OCI-LY1 (cell line): ENCODE data around the gene ADAMTS8.

Experiments
- H2AFZ ChIP-seq: fragments of 200-600 bp; sonication (generic), shearing (Covaris generic); 2 replicates; pipeline ENCODE4 v1.6.0; 2014; ENCODE audit warnings: antibody characterized with exemption, mild to moderate bottlenecking, low read length
- H3F3A ChIP-seq: fragments of 200-600 bp; sonication (generic), shearing (Covaris generic); 2 replicates; pipeline ENCODE4 v1.6.0; 2014; ENCODE audit warnings: mild to moderate bottlenecking, antibody characterized with exemption, low read length, moderate library complexity; ENCODE audit not compliant: insufficient read depth
- H3K27ac ChIP-seq: fragments of 200-600 bp; sonication (generic); 2 replicates; pipeline ENCODE4 v1.5.1; 2014; ENCODE audit warnings: low read length, mixed run types, mild to moderate bottlenecking, low read depth; ENCODE audit not compliant: poor library complexity, severe bottlenecking
- H3K27me3 ChIP-seq: fragments of 200-600 bp; sonication (generic); 2 replicates; pipeline ENCODE4 v1.6.0; 2014; ENCODE audit warnings: antibody characterized with exemption, mild to moderate bottlenecking, low read length, moderate library complexity; ENCODE audit not compliant: insufficient read depth
- H3K36me3 ChIP-seq: fragments of 200-600 bp; sonication (generic); 2 replicates; pipeline ENCODE4 v1.6.1; 2014; ENCODE audit warnings: mild to moderate bottlenecking, antibody characterized with exemption, low read length, moderate library complexity, mixed read lengths; ENCODE audit not compliant: insufficient read depth
- H3K4me1 ChIP-seq: fragments of 200-600 bp; sonication (generic); 2 replicates; pipeline ENCODE4 v1.5.1; 2014; ENCODE audit warnings: mild to moderate bottlenecking, low read length, moderate library complexity; ENCODE audit not compliant: insufficient read depth, severe bottlenecking
- H3K4me2 ChIP-seq: fragments of 200-600 bp; sonication (generic), shearing (Covaris generic); 2 replicates; pipeline ENCODE4 v1.6.1; 2014; ENCODE audit warnings: low read length
- H3K4me3 ChIP-seq: fragments of 200-600 bp; sonication (generic); 2 replicates; pipeline ENCODE4 v1.5.1; 2014; ENCODE audit warnings: low read length, low read depth, mild to moderate bottlenecking, mixed read lengths; ENCODE audit not compliant: poor library complexity, severe bottlenecking
- H3K79me2 ChIP-seq: fragments of 200-600 bp; shearing (Covaris generic); 2 replicates; pipeline ENCODE4 v1.6.1; 2016; ENCODE audit warnings: mixed run types, low read length, mixed read lengths; ENCODE audit not compliant: insufficient read depth
- H3K9ac ChIP-seq: fragments of 200-600 bp; sonication (generic), shearing (Covaris generic); 2 replicates; pipeline ENCODE4 v1.6.1; 2014; ENCODE audit warnings: mild to moderate bottlenecking, low read length, mixed read lengths
- H3K9me2 ChIP-seq: fragments of 200-600 bp; sonication (generic), shearing (Covaris generic); 2 replicates; pipeline ENCODE4 v1.6.1; 2014; ENCODE audit warnings: low read depth, mild to moderate bottlenecking, low read length, mixed read lengths
- H3K9me3 ChIP-seq: fragments of 200-600 bp; shearing (Covaris generic); 2 replicates; pipeline ENCODE4 v1.6.1; 2014; ENCODE audit warnings: low read length, mixed read lengths
- H4K20me1 ChIP-seq: fragments of 200-600 bp; sonication (generic), shearing (Covaris generic); 2 replicates; pipeline ENCODE4 v1.6.0; 2016; ENCODE audit warnings: mild to moderate bottlenecking, low read length; ENCODE audit not compliant: insufficient read depth
- EZH2 ChIP-seq: fragments of 200-600 bp; sonication (generic), shearing (Covaris generic); IDR thresholded peaks from 2 replicates; pipeline ENCODE4 v1.8.0; 2017; ENCODE audit warnings: borderline replicate concordance, mixed run types, mild to moderate bottlenecking, antibody characterized with exemption, low read length, moderate library complexity, mixed read lengths
- TF ChIP-seq, protein P1 (sequence below): fragments of 200-600 bp; sonication (generic), shearing (Covaris generic); IDR thresholded peaks from 2 replicates; pipeline ENCODE4 v1.5.1; 2017; ENCODE audit warnings: mild to moderate bottlenecking, antibody characterized with exemption, low read length, moderate library complexity, mixed read lengths

Gene ADAMTS8

DNA sequence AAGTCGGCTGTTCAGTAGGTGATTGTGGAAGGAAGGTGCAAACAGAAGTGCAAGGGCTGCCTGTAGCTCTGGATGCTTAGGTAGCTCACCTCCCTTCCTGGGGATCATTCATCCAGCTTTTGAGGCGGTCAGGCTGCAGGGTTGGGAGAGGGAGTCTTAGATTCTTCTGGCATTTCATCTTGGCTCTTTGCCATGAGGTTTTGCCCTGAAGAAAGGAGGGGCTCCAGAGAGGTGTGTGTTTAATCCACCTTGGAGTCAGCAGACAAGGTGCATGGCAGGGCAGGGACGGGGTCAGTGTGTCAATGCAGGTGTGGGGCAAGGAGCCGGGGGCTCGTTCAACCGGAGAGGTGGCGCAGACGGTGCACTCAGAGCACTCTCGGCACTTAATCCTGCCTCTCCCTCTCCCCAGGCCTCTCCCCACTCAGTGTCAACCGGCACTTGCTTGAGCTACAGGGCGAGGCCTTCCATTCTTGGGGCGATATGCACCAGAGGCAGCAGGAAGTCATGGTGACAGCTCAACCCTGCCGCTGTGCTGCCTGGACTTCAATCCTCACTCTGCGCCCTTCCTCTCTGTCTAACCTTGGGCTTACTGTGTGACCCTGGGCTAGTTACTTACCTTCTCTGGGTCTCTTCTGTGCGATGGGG is 27.2 kb upstream of the ADAMTS8 start:
- H3K9me2 ChIP-seq: no peaks in the 10 kb centered on the region
- H4K20me1 ChIP-seq: no peaks in the 10 kb centered on the region
- H3K79me2 ChIP-seq: no peaks in the 10 kb centered on the region
- H3K9ac ChIP-seq: no peak overlapping the region
- H3K27me3 ChIP-seq: no peaks in the 10 kb centered on the region
- H3K27ac ChIP-seq: no peak overlapping the region
- TF ChIP-seq EZH2: no peak
- TF ChIP-seq, protein P1, sequence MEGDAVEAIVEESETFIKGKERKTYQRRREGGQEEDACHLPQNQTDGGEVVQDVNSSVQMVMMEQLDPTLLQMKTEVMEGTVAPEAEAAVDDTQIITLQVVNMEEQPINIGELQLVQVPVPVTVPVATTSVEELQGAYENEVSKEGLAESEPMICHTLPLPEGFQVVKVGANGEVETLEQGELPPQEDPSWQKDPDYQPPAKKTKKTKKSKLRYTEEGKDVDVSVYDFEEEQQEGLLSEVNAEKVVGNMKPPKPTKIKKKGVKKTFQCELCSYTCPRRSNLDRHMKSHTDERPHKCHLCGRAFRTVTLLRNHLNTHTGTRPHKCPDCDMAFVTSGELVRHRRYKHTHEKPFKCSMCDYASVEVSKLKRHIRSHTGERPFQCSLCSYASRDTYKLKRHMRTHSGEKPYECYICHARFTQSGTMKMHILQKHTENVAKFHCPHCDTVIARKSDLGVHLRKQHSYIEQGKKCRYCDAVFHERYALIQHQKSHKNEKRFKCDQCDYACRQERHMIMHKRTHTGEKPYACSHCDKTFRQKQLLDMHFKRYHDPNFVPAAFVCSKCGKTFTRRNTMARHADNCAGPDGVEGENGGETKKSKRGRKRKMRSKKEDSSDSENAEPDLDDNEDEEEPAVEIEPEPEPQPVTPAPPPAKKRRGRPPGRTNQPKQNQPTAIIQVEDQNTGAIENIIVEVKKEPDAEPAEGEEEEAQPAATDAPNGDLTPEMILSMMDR: no peak
- no peaks in the 10 kb centered on the region for H3K36me3 ChIP-seq
- no peaks in the 10 kb centered on the region for H3F3A ChIP-seq
- no peak overlapping the region for H3K4me3 ChIP-seq
- no peaks in the 10 kb centered on the region for H3K4me1 ChIP-seq
- no peak overlapping the region for H2AFZ ChIP-seq
- H3K9me3 ChIP-seq: no peaks in the 10 kb centered on the region
- H3K4me2 ChIP-seq: no peak overlapping the region

DNA sequence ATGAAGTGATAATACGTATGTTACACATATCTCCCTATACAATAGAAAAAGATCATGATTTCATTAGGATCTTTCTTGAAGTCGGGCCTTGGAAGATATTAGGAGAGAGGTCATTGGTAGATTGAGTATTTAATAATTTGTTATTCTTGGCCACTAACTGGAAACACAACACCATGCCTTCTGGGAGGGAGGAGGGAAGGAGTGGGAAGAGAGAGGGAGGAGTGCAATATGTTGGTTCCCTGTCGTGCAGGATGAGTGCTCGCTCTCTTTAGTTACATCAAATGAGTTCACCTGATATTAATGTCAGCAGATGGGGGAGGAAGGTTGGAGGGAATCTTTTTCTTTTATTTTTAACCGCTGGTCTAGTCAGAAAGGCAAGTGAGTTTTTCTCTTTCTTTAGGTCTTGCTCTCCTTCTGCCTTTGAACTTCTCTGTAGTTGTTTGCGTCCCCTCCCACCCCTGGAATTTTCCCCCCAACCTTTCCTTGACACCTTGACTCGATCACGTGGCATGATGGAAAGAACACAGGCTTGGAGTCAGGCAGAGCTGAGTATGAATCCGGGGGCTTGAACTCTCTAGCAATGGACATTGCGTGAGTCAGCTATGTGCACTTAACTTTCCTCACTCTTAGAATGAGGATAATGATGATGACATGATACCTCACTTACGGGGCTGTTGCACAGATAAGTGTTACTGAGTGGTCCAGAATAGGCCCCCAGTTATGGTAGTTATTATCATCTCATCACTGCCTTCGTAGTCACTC is 26.3 kb upstream of the ADAMTS8 start:
- no peaks in the 10 kb centered on the region for H3K27me3 ChIP-seq
- H3K9me2 ChIP-seq: no peaks in the 10 kb centered on the region
- no peaks in the 10 kb centered on the region for H3K4me1 ChIP-seq
- H4K20me1 ChIP-seq: no peaks in the 10 kb centered on the region
- H3K9ac ChIP-seq: no peak overlapping the region
- H3K36me3 ChIP-seq: no peaks in the 10 kb centered on the region
- H3K4me3 ChIP-seq: no peak overlapping the region
- no peak overlapping the region for H2AFZ ChIP-seq
- H3K4me2 ChIP-seq: no peak overlapping the region
- no peaks in the 10 kb centered on the region for H3K9me3 ChIP-seq
- no peak overlapping the region for H3K27ac ChIP-seq
- no peaks in the 10 kb centered on the region for H3K79me2 ChIP-seq
- TF ChIP-seq, protein P1: no peak
- no peak for TF ChIP-seq EZH2
- H3F3A ChIP-seq: no peaks in the 10 kb centered on the region

DNA sequence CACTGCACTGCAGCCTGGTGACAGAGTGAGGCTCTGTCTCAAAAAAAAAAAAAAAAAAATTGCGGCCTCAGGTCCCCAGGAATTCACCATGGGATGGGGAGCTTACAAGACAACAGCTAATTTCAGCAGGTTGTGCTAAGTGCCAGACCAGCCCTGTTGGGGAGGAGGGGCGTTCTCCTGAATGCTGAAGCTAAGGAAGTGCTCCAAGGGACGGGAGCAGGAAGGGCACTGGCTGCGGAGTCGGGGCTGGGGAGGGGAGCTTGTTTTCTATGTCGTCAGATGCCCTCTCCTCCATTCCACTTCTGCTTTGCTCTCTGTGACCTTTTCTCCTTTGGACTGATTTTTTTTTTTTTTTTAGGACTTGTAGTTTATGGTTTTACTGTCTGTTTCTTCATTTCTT is 24.5 kb upstream of the ADAMTS8 start:
- H3K9me2 ChIP-seq: no peaks in the 10 kb centered on the region
- no peaks in the 10 kb centered on the region for H3F3A ChIP-seq
- no peak overlapping the region for H3K4me2 ChIP-seq
- no peak overlapping the region for H3K27ac ChIP-seq
- H3K27me3 ChIP-seq: no peaks in the 10 kb centered on the region
- no peak overlapping the region for H3K4me3 ChIP-seq
- no peak overlapping the region for H3K9ac ChIP-seq
- no peaks in the 10 kb centered on the region for H3K4me1 ChIP-seq
- H3K36me3 ChIP-seq: no peaks in the 10 kb centered on the region
- H3K79me2 ChIP-seq: no peaks in the 10 kb centered on the region
- H2AFZ ChIP-seq: no peak overlapping the region
- H3K9me3 ChIP-seq: no peaks in the 10 kb centered on the region
- TF ChIP-seq, protein P1: no peak
- TF ChIP-seq EZH2: no peak
- H4K20me1 ChIP-seq: no peaks in the 10 kb centered on the region
